8988T (cell line): ENCODE data around the gene SLC25A21.
A peak's percentile ranks its signal among the peaks of the same experiment; 100 is the strongest.
"Not testable (repeated sequence)": the region's sequence is repeated elsewhere in the genome, so short reads cannot be mapped to it uniquely, and the experiment has no call there.

ENCODE experiments used
- DNase-seq: peaks from one replicate; pipeline ENCODE4 v3.0.0; 2011

The SLC25A21 gene

GRCh38 chr14:37083599-37083998 is 88.8 kb downstream of the SLC25A21 start:
- DNase-seq = no peak

GRCh38 chr14:37082449-37082848 is 90.0 kb downstream of the SLC25A21 start:
- no peak for DNase-seq

- DNase-seq = no peak
These were observed 90.5 kb downstream of the SLC25A21 start for GRCh38 chr14:37081856-37082255.

GRCh38 chr14:37081218-37081617 is 91.2 kb downstream of the SLC25A21 start:
- DNase-seq = no peak

GRCh38 chr14:37078131-37078530 is 94.3 kb downstream of the SLC25A21 start:
- no peak for DNase-seq

- not testable (repeated sequence) for DNase-seq
These were observed 98.1 kb downstream of the SLC25A21 start for GRCh38 chr14:37074320-37074719.

- DNase-seq = no peak
These were observed 108.8 kb downstream of the SLC25A21 start for GRCh38 chr14:37063467-37064240.

GRCh38 chr14:37062191-37062803 is 110.1 kb downstream of the SLC25A21 start:
- no peak for DNase-seq

- no peak for DNase-seq
These were observed 110.7 kb downstream of the SLC25A21 start for GRCh38 chr14:37061697-37062096.

GRCh38 chr14:37060496-37061260 is 111.7 kb downstream of the SLC25A21 start:
- DNase-seq = no peak

GRCh38 chr14:37057776-37058175 is 114.6 kb downstream of the SLC25A21 start:
- DNase-seq = no peak

GRCh38 chr14:37056473-37056872 is 115.9 kb downstream of the SLC25A21 start:
- peak; percentile 11 for DNase-seq

- no peak for DNase-seq
These were observed 117.5 kb downstream of the SLC25A21 start for GRCh38 chr14:37054869-37055268.

GRCh38 chr14:37054144-37054543 is 118.3 kb downstream of the SLC25A21 start:
- no peak for DNase-seq

GRCh38 chr14:37051680-37052079 is 120.7 kb downstream of the SLC25A21 start:
- no peak for DNase-seq

- DNase-seq = no peak
These were observed 121.3 kb downstream of the SLC25A21 start for GRCh38 chr14:37051153-37051552.

- no peak for DNase-seq
These were observed 123.7 kb downstream of the SLC25A21 start for GRCh38 chr14:37048666-37049071.

- DNase-seq = no peak
These were observed 124.4 kb downstream of the SLC25A21 start for GRCh38 chr14:37047996-37048395.

GRCh38 chr14:37047226-37047625 is 125.2 kb downstream of the SLC25A21 start:
- DNase-seq = no peak

- DNase-seq = no peak
These were observed 125.6 kb downstream of the SLC25A21 start for GRCh38 chr14:37046815-37047214.

- no peak for DNase-seq
These were observed 126.9 kb downstream of the SLC25A21 start for GRCh38 chr14:37045340-37046061.

- no peak for DNase-seq
These were observed 134.6 kb downstream of the SLC25A21 start for GRCh38 chr14:37037636-37038387.
